A673 (cell line): Measurements from ENCODE around the gene MESD.

Experiments used
- EZH2 ChIP-seq: fragments of 200-600 bp; sonication (generic); IDR thresholded peaks from 2 replicates; pipeline ENCODE4 v1.6.1; 2017; ENCODE audit warnings: borderline replicate concordance, low read depth, mild to moderate bottlenecking, mixed read lengths, antibody characterized with exemption, low read length; ENCODE audit not compliant: poor library complexity, severe bottlenecking
- TF ChIP-seq, protein P1 (sequence below): fragments of 300-800, 200-600 bp; sonication (generic); conservative IDR thresholded peaks from 2 replicates; pipeline ENCODE4 v1.5.1; 2017; ENCODE audit warnings: low read depth, mild to moderate bottlenecking, antibody characterized with exemption, low read length, moderate library complexity, mixed read lengths

DNA sequence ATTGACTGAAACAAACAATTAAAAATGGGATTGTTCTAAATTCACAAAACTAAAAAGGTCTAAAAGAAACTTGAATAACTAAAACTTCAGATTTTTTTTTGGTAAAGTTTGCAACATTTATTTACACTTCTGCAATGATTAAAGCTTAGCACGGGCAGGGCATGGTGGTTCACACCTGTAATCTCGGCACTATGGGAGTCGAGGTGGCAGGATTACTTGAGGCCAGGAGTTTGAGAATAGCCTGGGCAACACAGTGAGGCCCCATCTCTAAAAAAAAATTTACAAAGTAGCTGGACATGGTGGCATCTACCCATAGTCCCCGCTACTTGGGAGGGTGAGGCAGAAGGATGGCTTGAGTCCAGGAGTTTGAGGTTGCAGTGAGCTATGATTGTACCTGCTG is 42.7 kb upstream of the MESD start:
- TF ChIP-seq, protein P1, sequence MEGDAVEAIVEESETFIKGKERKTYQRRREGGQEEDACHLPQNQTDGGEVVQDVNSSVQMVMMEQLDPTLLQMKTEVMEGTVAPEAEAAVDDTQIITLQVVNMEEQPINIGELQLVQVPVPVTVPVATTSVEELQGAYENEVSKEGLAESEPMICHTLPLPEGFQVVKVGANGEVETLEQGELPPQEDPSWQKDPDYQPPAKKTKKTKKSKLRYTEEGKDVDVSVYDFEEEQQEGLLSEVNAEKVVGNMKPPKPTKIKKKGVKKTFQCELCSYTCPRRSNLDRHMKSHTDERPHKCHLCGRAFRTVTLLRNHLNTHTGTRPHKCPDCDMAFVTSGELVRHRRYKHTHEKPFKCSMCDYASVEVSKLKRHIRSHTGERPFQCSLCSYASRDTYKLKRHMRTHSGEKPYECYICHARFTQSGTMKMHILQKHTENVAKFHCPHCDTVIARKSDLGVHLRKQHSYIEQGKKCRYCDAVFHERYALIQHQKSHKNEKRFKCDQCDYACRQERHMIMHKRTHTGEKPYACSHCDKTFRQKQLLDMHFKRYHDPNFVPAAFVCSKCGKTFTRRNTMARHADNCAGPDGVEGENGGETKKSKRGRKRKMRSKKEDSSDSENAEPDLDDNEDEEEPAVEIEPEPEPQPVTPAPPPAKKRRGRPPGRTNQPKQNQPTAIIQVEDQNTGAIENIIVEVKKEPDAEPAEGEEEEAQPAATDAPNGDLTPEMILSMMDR, result no peak
- no peak for TF ChIP-seq EZH2
